GM21423 (cell line): ENCODE data around the gene SLC39A11.

Experiments used
- ATAC-seq: cut with Tn5 transposase; IDR thresholded peaks from one replicate; pipeline ENCODE4 v1.9.1; 2021; ENCODE audit warnings: mild to moderate bottlenecking, moderate library complexity; ENCODE audit not compliant: unreplicated experiment

Gene SLC39A11

GRCh38 chr17:72672729-72673128, 419.8 kb downstream of the SLC39A11 start:
- no peak for ATAC-seq

- ATAC-seq = no peak
Measured at GRCh38 chr17:72671016-72671415, 421.5 kb downstream of the SLC39A11 start.

GRCh38 chr17:72667096-72668063, 425.1 kb downstream of the SLC39A11 start:
- ATAC-seq = no peak

GRCh38 chr17:72665852-72666851, 426.3 kb downstream of the SLC39A11 start:
- ATAC-seq = no peak

GRCh38 chr17:72662827-72663190, 429.7 kb downstream of the SLC39A11 start:
- no peak for ATAC-seq

- ATAC-seq = no peak
Measured at GRCh38 chr17:72661945-72662826, 430.3 kb downstream of the SLC39A11 start.

GRCh38 chr17:72661116-72661944, 431.2 kb downstream of the SLC39A11 start:
- no peak for ATAC-seq

- no peak for ATAC-seq
Measured at GRCh38 chr17:72660274-72661115, 432.0 kb downstream of the SLC39A11 start.

GRCh38 chr17:72659811-72660210, 432.7 kb downstream of the SLC39A11 start:
- ATAC-seq = no peak

GRCh38 chr17:72658675-72659074, 433.8 kb downstream of the SLC39A11 start:
- ATAC-seq = no peak

GRCh38 chr17:72657467-72658317, 434.8 kb downstream of the SLC39A11 start:
- ATAC-seq = no peak

GRCh38 chr17:72656130-72656763, 436.2 kb downstream of the SLC39A11 start:
- no peak for ATAC-seq

GRCh38 chr17:72654706-72655105, 437.8 kb downstream of the SLC39A11 start:
- no peak for ATAC-seq

- ATAC-seq = no peak
Measured at GRCh38 chr17:72651988-72652387, 440.5 kb downstream of the SLC39A11 start.

- ATAC-seq = no peak
Measured at GRCh38 chr17:72648702-72649101, 443.8 kb downstream of the SLC39A11 start.

- ATAC-seq = no peak
Measured at GRCh38 chr17:72646176-72646575, 446.3 kb downstream of the SLC39A11 start.

GRCh38 chr17:72644492-72644891, 448.0 kb downstream of the SLC39A11 start:
- ATAC-seq = no peak
